H9 (cell line): ENCODE results near the gene NAA20. TPM values are rescaled to one million over a fixed set of nuclear protein-coding genes. Genes with fewer than 3 reads are reported as not detected.

Experiments used
- DNase-seq: peaks from one replicate; pipeline ENCODE4 v3.0.0-alpha.2; 2017
- H2AFZ ChIP-seq: one replicate; pipeline ENCODE4 v1.6.1; 2013; ENCODE audit warnings: mild to moderate bottlenecking, low read length, control low read depth, moderate library complexity
- H2AK5ac ChIP-seq: 2 replicates; pipeline ENCODE4 v1.6.1; 2013; ENCODE audit warnings: low read length, control low read depth, mixed read lengths; ENCODE audit not compliant: insufficient read length
- H2BK120ac ChIP-seq: one replicate; pipeline ENCODE4 v1.6.1; 2013; ENCODE audit warnings: low read depth, mild to moderate bottlenecking, low read length, control low read depth, inconsistent platforms; ENCODE audit not compliant: poor library complexity, severe bottlenecking
- H2BK12ac ChIP-seq: 2 replicates; pipeline ENCODE4 v1.6.1; 2013; ENCODE audit warnings: low read length, control low read depth, mixed read lengths, low read depth; ENCODE audit not compliant: insufficient read length
- H2BK15ac ChIP-seq: 2 replicates; pipeline ENCODE4 v1.6.1; 2013; ENCODE audit warnings: low read depth, low read length, control low read depth
- H2BK20ac ChIP-seq: one replicate; pipeline ENCODE4 v1.6.1; 2013; ENCODE audit warnings: low read depth, mild to moderate bottlenecking, low read length, control low read depth, inconsistent platforms; ENCODE audit not compliant: poor library complexity, severe bottlenecking
- H2BK5ac ChIP-seq: 2 replicates; pipeline ENCODE4 v1.6.1; 2013; ENCODE audit warnings: low read length, control low read depth, mixed read lengths; ENCODE audit not compliant: insufficient read length
- H3K14ac ChIP-seq: 2 replicates; pipeline ENCODE4 v1.6.1; 2013; ENCODE audit warnings: low read length, control low read depth; ENCODE audit not compliant: insufficient read depth
- H3K18ac ChIP-seq: 2 replicates; pipeline ENCODE4 v1.6.1; 2013; ENCODE audit warnings: low read depth, mild to moderate bottlenecking, mixed read lengths, low read length, control low read depth; ENCODE audit not compliant: insufficient read length
- H3K23ac ChIP-seq: 2 replicates; pipeline ENCODE4 v1.6.1; 2013; ENCODE audit warnings: low read length, control low read depth, mixed read lengths, low read depth; ENCODE audit not compliant: insufficient read length
- H3K23me2 ChIP-seq: 2 replicates; pipeline ENCODE4 v1.6.1; 2013; ENCODE audit warnings: low read depth, mild to moderate bottlenecking, mixed read lengths, low read length, control low read depth; ENCODE audit not compliant: insufficient read length, poor library complexity, severe bottlenecking
- H3K27ac ChIP-seq: 2 replicates; pipeline ENCODE4 v1.5.1; 2013; ENCODE audit warnings: low read length, control low read depth, mixed read lengths, low read depth; ENCODE audit not compliant: insufficient read length
- H3K27me3 ChIP-seq: 2 replicates; pipeline ENCODE4 v1.6.1; 2013; ENCODE audit warnings: low read length, control low read depth, inconsistent platforms; ENCODE audit not compliant: insufficient read depth
- H3K4ac ChIP-seq: 2 replicates; pipeline ENCODE4 v1.6.1; 2013; ENCODE audit warnings: low read depth, mild to moderate bottlenecking, control low read depth, inconsistent platforms, low read length, moderate library complexity
- H3K4me1 ChIP-seq: 2 replicates; pipeline ENCODE4 v1.6.1; 2013; ENCODE audit warnings: low read length, control low read depth, inconsistent platforms; ENCODE audit not compliant: insufficient read depth
- H3K4me2 ChIP-seq: 2 replicates; pipeline ENCODE4 v1.6.1; 2013; ENCODE audit warnings: low read length, control low read depth, mixed read lengths; ENCODE audit not compliant: insufficient read length, insufficient read depth
- H3K56ac ChIP-seq: 2 replicates; pipeline ENCODE4 v1.6.1; 2013; ENCODE audit warnings: low read depth, mild to moderate bottlenecking, mixed read lengths, low read length, control low read depth; ENCODE audit not compliant: insufficient read length
- H3K79me1 ChIP-seq: 2 replicates; pipeline ENCODE4 v1.6.1; 2013; ENCODE audit warnings: low read depth, mild to moderate bottlenecking, moderate library complexity, low read length, control low read depth, inconsistent platforms; ENCODE audit not compliant: insufficient read depth, poor library complexity, severe bottlenecking
- H3K79me2 ChIP-seq: 2 replicates; pipeline ENCODE4 v1.6.1; 2013; ENCODE audit warnings: low read length, control low read depth, inconsistent platforms; ENCODE audit not compliant: insufficient read depth
- H3K9ac ChIP-seq: 2 replicates; pipeline ENCODE4 v1.6.1; 2013; ENCODE audit warnings: low read length, control low read depth, mixed read lengths; ENCODE audit not compliant: insufficient read length; ENCODE audit errors: extremely low read depth
- H3K9me3 ChIP-seq: one replicate; pipeline ENCODE4 v1.6.1; 2013; ENCODE audit warnings: low read depth, low read length, inconsistent platforms; ENCODE audit not compliant: control insufficient read depth
- H3T11ph ChIP-seq: one replicate; pipeline ENCODE4 v1.6.1; 2013; ENCODE audit warnings: mild to moderate bottlenecking, low read length, control low read depth, inconsistent platforms
- H4K20me1 ChIP-seq: one replicate; pipeline ENCODE4 v1.6.1; 2013; ENCODE audit not compliant: control insufficient read depth, insufficient read length, insufficient read depth
- H4K5ac ChIP-seq: 2 replicates; pipeline ENCODE4 v1.6.1; 2013; ENCODE audit warnings: low read depth, mild to moderate bottlenecking, mixed read lengths, low read length, control low read depth; ENCODE audit not compliant: insufficient read length
- H4K8ac ChIP-seq: replicated peaks from 2 replicates; pipeline ENCODE4 v1.6.1; 2013; ENCODE audit warnings: low read length, control low read depth, mixed read lengths, low read depth; ENCODE audit not compliant: insufficient read length
- H4K91ac ChIP-seq: 2 replicates; pipeline ENCODE4 v1.6.1; 2013; ENCODE audit warnings: low read depth, mild to moderate bottlenecking, moderate library complexity, mixed read lengths, low read length, control low read depth; ENCODE audit not compliant: insufficient read length
- H3K27ac Mint-ChIP-seq, 3 experiments: 2 replicates in 2 of 3; 3 replicates in 1 of 3; pipeline ENCODE4 v1.8.0; 2020 to 2021; ENCODE audit warnings: mixed read lengths in 3 of 3, mild to moderate bottlenecking in 1 of 3, moderate library complexity in 1 of 3
- H3K27me3 Mint-ChIP-seq: 2 replicates; pipeline ENCODE4 v1.8.0; 2021; ENCODE audit warnings: low read depth, mild to moderate bottlenecking, moderate library complexity, mixed read lengths
- H3K36me3 Mint-ChIP-seq, 3 experiments: 2 replicates in 2 of 3; 3 replicates in 1 of 3; pipeline ENCODE4 v1.8.0; 2020 to 2021; ENCODE audit warnings: low read depth in 3 of 3, mixed read lengths in 3 of 3; ENCODE audit not compliant: insufficient read depth in 1 of 3
- H3K4me1 Mint-ChIP-seq, 2 experiments: 2 replicates each; pipeline ENCODE4 v1.8.0; 2020; ENCODE audit warnings: mixed read lengths in 2 of 2
- H3K4me3 Mint-ChIP-seq, 2 experiments: 2 replicates in 1 of 2; 3 replicates in 1 of 2; pipeline ENCODE4 v1.8.0; 2020 to 2021; ENCODE audit warnings: mild to moderate bottlenecking in 2 of 2, mixed read lengths in 2 of 2, moderate library complexity in 1 of 2
- H3K9me3 Mint-ChIP-seq, 2 experiments: 2 replicates in 1 of 2; 3 replicates in 1 of 2; pipeline ENCODE4 v1.8.0; 2020; ENCODE audit warnings: mild to moderate bottlenecking in 2 of 2, mixed read lengths in 2 of 2, moderate library complexity in 1 of 2
- WGBS: extraction: QIAGEN DNeasy Blood & Tissue Kit; methylation state at CpG from one replicate; pipeline ENCODE4 v1.1.7; 2013; ENCODE audit warnings: missing lambda C conversion rate, low lambda C conversion rate, mixed read lengths; ENCODE audit not compliant: insufficient read length; ENCODE audit errors: extremely low coverage; 5-methylcytosine and 5-hydroxymethylcytosine counted together
- total RNA-seq: library from RNA; stranded (reverse); gene quantifications from 2 replicates; pipeline ENCODE4 v1.2.1, GENCODE V29; 2021
- TF ChIP-seq, protein P1 (sequence below): fragments of 200-600 bp; sonication (generic); conservative IDR thresholded peaks from 3 replicates; pipeline ENCODE4 v1.8.0; 2021; ENCODE audit warnings: antibody characterized with exemption, mild to moderate bottlenecking

Gene NAA20
- total RNA-seq, 1 experiment from 2014 or later, result 48.1 TPM

DNA sequence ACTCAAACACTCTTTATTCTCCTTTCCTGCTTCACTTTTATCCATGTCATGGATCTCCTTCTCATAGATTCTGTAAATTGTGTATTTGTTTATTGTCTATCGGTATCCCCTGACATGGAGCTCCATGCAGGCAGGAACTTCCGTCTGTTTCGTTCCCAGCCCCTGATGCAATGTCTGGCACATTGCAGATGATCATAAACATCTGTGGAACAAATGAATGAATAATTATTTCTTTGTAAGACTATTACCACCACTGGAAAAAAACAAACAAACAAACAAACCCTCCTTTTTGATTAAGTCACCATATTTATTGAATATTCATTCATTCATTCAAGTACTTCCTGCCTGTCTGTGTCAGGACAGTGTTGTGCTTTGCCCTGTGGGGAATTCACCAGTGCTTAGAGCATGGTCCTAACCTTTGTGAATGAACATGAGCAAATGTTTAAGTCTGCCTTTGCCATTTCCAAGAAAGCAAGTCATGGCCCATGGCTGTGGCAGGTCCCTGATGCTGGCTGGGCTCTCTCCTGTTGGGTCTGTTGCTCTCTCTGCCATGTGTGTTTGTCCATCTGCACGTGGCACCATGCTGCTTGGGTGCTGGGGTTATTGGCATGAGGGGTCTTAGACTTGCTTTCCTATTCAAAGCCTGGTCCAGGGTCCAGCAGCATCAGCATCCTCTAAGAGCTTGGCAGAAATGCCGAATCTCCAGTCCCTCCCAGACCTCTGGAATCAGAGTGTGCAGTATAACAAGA is 47.5 kb upstream of the NAA20 start:
- no peak overlapping the region for H2BK5ac ChIP-seq
- Mint-ChIP-seq H3K27me3 (no peaks in the 10 kb centered on the region; the same call in 1 of the 2 replicates), H3K27ac (no peak overlapping the region; a peak in 1 of 7 replicates), H3K4me3 (no peak overlapping the region), H3K36me3 (no peaks in the 10 kb centered on the region), H3K9me3 (no peaks in the 10 kb centered on the region), H3K4me1 (peaks cover 3 to 6% of the 10 kb centered on the region in 2 experiments; a peak in 3 of 4 replicates)
- H3K4ac ChIP-seq, result no peak overlapping the region
- H2BK15ac ChIP-seq, result no peak overlapping the region
- peaks cover 4% of the 10 kb centered on the region for H4K20me1 ChIP-seq
- no peaks in the 10 kb centered on the region for H3K4me1 ChIP-seq
- H3K18ac ChIP-seq, result no peak overlapping the region
- no peak overlapping the region for H2BK120ac ChIP-seq
- no peak overlapping the region for H3K56ac ChIP-seq
- H2BK12ac ChIP-seq, result no peak overlapping the region
- H4K5ac ChIP-seq, result no peak overlapping the region
- no peak for DNase-seq
- H2BK20ac ChIP-seq, result no peak overlapping the region
- no peak overlapping the region for H4K8ac ChIP-seq
- no peak overlapping the region for H3K23ac ChIP-seq
- H3K23me2 ChIP-seq, result no peaks in the 10 kb centered on the region
- no peak overlapping the region for H3K27ac ChIP-seq
- no peaks in the 10 kb centered on the region for H3K9me3 ChIP-seq
- H2AFZ ChIP-seq, result no peak overlapping the region
- no peak overlapping the region for H3K9ac ChIP-seq
- TF ChIP-seq, protein P1, sequence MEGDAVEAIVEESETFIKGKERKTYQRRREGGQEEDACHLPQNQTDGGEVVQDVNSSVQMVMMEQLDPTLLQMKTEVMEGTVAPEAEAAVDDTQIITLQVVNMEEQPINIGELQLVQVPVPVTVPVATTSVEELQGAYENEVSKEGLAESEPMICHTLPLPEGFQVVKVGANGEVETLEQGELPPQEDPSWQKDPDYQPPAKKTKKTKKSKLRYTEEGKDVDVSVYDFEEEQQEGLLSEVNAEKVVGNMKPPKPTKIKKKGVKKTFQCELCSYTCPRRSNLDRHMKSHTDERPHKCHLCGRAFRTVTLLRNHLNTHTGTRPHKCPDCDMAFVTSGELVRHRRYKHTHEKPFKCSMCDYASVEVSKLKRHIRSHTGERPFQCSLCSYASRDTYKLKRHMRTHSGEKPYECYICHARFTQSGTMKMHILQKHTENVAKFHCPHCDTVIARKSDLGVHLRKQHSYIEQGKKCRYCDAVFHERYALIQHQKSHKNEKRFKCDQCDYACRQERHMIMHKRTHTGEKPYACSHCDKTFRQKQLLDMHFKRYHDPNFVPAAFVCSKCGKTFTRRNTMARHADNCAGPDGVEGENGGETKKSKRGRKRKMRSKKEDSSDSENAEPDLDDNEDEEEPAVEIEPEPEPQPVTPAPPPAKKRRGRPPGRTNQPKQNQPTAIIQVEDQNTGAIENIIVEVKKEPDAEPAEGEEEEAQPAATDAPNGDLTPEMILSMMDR, result no peak
- H2AK5ac ChIP-seq, result no peak overlapping the region
- H3K27me3 ChIP-seq, result no peaks in the 10 kb centered on the region
- no CpG with 5 or more reads among the region's 5 CpGs for WGBS
- H3T11ph ChIP-seq, result no peak overlapping the region
- H3K14ac ChIP-seq, result no peak overlapping the region
- no peaks in the 10 kb centered on the region for H3K79me1 ChIP-seq
- H3K4me2 ChIP-seq, result no peak overlapping the region
- H4K91ac ChIP-seq, result no peak overlapping the region
- no peaks in the 10 kb centered on the region for H3K79me2 ChIP-seq
